ENCODE measurements around the gene PTPN12. TPM values are rescaled to one million over a fixed set of nuclear protein-coding genes. Genes with fewer than 3 reads are reported as not detected.

Gene PTPN12
- total RNA-seq, 4 donors from 2014 or later, result 129 to 168 (median 151) TPM

GRCh38 chr7:77536017-77536412 is 1.1 kb upstream of the PTPN12 start:
- Histone ChIP-seq H3K9me3 (no peaks in the 10 kb centered on the region), H3K27me3 (no peaks in the 10 kb centered on the region), H3K4me3 (peak overlapping the region; percentile 68 to 100 (median 89)), H3K36me3 (no peaks in the 10 kb centered on the region), H3K27ac (peak overlapping the region; percentile 88 to 99 (median 95)), H3K4me1 (peaks cover 0 to 29% (median 10%) of the 10 kb centered on the region in 4 donors)
- 38% methylated on average over 9 of the region's 9 CpGs for WGBS, 2 donors
- TF ChIP-seq POLR2A (IDR thresholded peaks at IDR 0.05) (no peak), CTCF (IDR thresholded peaks at IDR 0.05) (no peak)
- no peak for DNase-seq (ENCODE audit: low spot score in 2 of 2)

DNA sequence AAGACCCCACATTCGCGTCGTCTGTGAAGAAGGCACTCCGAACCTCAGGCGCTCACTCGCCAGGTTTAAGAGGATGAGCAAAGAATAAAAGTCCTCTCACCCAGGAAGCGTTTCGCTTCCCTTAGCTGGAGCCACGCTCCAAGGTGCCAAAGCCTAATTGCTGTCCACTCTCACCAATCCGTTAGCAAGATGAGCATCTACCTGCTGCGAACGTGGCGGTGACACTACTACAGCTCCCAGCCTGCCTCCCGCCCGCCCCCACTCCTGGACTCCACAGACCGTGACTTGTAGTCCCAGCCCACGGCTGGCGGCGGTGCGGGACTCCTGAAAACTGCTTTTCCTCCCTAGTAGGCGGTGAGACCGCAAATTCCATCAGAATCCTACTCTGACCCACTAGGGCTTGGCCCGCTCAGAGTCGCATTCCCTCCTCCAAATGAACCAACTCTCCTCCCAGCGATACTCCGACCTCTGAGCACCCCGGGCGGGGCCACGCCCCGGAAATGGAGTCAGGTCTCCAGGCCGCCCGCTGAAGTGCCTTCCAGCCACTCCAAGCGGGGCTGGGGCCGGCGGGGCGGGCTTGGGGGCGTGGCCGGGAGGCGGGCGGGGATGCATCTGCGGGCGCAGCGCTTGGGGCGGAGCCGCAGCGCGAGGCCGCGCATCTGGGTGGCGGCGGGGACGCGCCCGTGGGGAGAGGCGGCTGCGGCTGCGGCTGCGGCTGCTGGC is 521 bp upstream of the PTPN12 start:
- peak in 1 of 5 experiments; percentile 33 for TF ChIP-seq CTCF (IDR thresholded peaks at IDR 0.05)
- peak; percentile 86 to 97 for TF ChIP-seq POLR2A (IDR thresholded peaks at IDR 0.05)
- TF ChIP-seq EP300 (IDR thresholded peaks at IDR 0.05), result peak; percentile 43 to 99
- H3K9me3 ChIP-seq, result no peaks in the 10 kb centered on the region
- H3K4me3 ChIP-seq, result peak overlapping the region; percentile 68 to 100 (median 89)
- DNase-seq (ENCODE audit: low spot score in 2 of 2), result peak; percentile 94 to 95
- no peaks in the 10 kb centered on the region for H3K36me3 ChIP-seq
- no peaks in the 10 kb centered on the region for H3K27me3 ChIP-seq
- WGBS, 2 donors, result 1 to 2% methylated on average over 18 to 20 of the region's 58 CpGs
- peak overlapping the region; percentile 88 to 99 (median 96) for H3K27ac ChIP-seq
- H3K4me1 ChIP-seq, result peaks cover 0 to 35% (median 12%) of the 10 kb centered on the region in 4 donors

DNA sequence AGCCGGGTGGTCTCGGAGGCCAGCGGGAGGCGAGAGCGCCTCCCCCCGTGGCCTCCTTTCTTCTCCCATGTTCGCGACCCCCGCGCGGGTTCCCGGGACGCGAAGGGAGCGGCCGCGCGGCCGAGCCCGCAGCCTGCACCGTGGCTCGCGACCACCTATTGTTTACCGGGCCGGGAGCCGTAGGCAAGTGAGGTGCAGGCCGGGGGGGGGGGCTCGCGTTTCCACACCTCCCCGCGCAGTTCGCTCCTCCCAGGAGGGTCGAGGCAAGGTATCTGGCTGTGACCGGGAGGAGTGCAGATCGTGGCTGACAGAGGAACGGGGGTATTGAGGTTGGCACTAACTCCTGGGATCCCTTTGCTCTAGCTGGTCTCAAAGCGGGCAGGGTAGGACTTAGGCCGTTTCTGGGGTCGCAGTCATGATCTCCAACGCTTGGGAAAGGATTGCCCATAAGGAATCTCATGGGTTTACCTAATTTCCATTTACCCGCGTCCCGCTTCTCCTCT is 734 bp downstream of the PTPN12 start:
- no peaks in the 10 kb centered on the region for H3K9me3 ChIP-seq
- WGBS, 2 donors, result 0 to 1% methylated on average over 14 to 39 of the region's 43 CpGs
- H3K27me3 ChIP-seq, result no peaks in the 10 kb centered on the region
- H3K27ac ChIP-seq, result peak overlapping the region; percentile 87 to 99 (median 96)
- H3K36me3 ChIP-seq, result no peaks in the 10 kb centered on the region
- H3K4me1 ChIP-seq, result peaks cover 0 to 48% (median 21%) of the 10 kb centered on the region in 4 donors
- TF ChIP-seq CTCF (IDR thresholded peaks at IDR 0.05), result no peak
- no peak for TF ChIP-seq EP300 (IDR thresholded peaks at IDR 0.05)
- peak in 1 of 2 donors; percentile 23 for DNase-seq (ENCODE audit: low spot score in 2 of 2)
- peak overlapping the region; percentile 86 to 100 (median 96) for H3K4me3 ChIP-seq

DNA sequence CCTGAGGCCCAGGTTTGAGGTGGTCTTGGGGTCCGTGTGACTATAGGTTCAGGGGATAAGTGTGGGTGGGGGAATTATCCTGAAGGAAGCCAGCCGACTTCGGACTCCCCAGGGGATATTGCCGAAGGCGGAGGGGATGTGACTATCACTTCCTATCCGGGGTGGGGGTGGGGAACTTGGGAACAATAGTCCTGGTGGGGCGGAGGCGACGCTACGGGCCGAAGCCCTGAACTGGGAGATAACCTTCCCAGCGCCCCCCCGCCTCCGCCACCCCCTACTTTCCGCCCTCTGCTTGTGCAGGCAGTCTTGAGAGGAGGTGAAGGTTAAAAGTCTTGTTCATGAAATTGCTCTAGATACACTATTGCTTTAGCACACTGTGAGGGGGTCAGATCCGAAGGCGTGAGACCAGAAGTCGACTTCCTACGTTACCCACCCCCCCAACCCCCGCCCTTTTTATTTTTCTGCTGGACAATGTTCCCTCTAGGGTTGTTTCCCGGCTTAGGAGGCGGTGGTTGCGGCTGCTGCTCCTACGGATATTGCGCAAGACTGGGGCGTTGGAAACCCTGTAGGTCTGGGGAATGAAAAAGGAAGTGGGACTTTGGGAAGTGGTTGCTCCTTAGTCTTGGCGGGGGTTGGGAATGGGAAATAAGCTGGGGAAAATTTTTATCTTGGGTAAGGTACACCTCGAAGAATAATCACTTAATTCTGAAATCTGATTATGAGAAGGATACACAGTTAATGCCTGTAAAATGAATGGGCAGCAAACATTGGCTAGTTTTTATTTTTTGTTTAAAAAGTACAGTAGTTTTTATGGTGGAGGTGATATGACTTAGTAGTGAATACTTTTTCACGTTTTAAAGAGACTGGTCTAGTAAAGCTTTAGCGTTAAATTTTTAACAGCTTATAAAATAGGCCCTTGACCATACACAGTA is 1.5 kb downstream of the PTPN12 start:
- TF ChIP-seq CTCF (IDR thresholded peaks at IDR 0.05) (no peak), EP300 (IDR thresholded peaks at IDR 0.05) (peak in 1 of 2 donors; percentile 91), POLR2A (IDR thresholded peaks at IDR 0.05) (peak in 1 of 2 donors; percentile 22)
- peak; percentile 88 to 92 for DNase-seq (ENCODE audit: low spot score in 2 of 2)
- Histone ChIP-seq H3K27me3 (no peaks in the 10 kb centered on the region), H3K27ac (peak overlapping the region; percentile 87 to 99 (median 96)), H3K4me3 (peak overlapping the region; percentile 86 to 100 (median 96)), H3K36me3 (no peaks in the 10 kb centered on the region), H3K4me1 (peaks cover 0 to 51% (median 22%) of the 10 kb centered on the region in 4 donors), H3K9me3 (no peaks in the 10 kb centered on the region)
- WGBS, 2 donors, result 1% methylated on average over 18 to 30 of the region's 30 CpGs
